NCI-H1048 (cell line): ENCODE data around the gene GLE1.
"Not testable (repeated sequence)": the region's sequence is repeated elsewhere in the genome, so short reads cannot be mapped to it uniquely, and the experiment has no call there.

Experiments used
- DNase-seq: peaks from one replicate; lab custom pipeline; 2025; lab: John Stamatoyannopoulos, UW

Gene GLE1

DNA sequence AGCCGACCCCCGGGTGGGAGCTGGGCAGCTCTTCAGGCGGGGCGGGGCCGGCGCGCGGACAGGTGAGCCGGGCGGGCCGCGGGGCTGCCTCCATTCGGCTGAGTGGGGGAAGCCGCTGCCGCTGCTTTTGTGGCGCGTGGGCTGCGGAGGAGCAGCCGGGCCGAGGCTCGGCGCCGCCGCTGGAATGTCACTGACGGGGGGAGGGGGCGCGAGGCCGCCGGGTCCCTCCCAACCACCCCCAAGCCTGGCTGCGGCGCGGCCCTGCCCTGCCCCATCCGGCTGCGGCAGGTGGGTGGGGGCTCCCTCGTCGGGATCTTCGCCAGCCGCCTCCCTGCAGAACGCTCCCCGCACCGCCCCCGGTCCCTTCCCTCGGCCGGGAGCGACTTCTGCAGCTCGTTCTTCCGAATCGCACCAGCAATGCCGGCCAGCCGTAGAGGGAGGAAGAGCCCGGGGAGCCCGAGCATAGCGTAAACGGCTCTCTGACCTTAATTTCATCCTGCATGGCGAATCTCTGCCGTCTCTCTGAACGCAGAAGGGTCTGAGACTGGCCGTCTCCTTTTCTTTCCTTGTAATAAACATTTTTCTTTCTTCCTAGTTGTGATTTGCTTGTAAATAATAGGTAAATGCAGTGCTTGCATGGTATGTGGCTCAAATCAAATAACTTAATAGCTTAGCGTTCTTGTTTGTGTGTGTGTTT lies 48.4 kb downstream of the GLE1 start:
- DNase-seq, result no peak

DNA sequence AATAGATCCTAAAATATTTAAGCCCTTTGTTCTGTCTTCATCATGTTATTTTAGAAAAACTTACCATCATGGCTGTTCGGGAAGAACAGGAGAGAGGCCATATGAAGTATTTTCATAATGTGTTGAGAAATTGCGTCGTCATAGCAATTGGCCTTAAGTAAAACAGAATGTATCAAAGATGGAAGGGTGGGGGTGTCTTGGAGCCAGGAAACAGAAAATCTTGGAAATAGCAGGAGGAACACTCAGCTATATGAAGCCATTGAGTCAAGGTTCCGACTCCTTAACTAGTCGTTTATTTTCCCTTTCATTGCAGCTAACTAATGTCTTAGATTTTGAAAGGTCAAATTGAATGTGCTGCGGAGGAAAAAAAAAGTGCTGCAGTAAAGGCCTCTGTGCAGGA lies 49.2 kb downstream of the GLE1 start:
- no peak for DNase-seq

DNA sequence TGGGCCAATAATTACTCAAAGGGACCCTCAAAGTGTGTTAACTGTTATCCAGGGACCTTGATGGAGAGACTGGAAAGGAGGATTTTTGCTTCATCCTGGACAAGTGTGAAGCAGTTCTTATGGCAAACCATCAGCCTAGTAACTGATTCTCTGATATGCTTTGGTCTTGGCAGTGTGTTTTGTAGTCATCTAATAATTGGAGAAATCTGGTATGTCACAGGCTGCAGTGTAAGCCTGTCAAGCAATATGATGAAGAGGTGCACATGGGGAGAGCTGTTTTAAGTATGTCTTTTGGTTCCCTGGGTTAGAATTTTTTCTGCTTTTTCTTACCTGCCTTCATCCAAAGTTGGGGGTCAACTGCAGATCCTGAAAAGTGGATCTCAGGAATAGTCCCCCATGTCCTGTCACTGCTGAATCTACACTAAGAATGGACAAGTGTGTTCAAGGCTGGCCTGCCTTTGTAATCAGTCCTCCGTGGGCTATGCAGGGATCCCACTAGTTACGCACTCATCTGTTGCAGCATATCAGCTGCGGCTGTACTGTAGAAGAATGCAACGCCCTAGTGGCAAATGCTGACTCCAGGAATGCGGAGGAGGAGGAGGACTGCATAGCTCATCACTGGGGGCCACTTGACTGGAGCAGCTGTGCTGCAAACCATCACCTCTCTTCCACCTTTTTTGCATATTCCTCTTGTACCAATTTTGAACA lies 49.8 kb downstream of the GLE1 start:
- DNase-seq, result no peak

DNA sequence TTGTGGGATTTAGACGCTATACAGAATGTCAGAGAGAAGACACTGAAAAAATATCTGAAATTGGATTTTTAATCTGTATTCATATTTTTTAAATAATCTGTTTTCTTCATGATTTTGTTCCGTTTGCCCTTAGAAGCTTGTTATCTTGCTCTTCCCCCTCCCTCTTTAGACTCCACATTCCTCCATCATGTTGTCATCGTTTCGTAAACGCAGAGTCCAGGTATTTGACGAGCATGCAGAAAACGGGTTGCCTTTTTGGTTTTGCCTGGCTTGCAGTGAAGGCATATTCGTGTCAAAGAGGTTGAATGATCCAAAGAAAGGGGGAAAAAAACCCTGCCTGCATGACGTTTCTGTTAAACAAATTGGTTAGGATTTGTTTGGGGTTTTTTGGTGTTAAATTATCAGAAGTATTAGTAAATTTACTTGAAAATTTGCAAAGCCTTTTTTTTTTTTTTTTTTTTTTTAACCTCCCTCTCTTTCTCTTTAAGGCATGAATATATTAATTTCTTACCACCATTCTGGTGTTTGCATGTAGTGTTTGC lies 50.7 kb downstream of the GLE1 start:
- DNase-seq, result no peak

DNA sequence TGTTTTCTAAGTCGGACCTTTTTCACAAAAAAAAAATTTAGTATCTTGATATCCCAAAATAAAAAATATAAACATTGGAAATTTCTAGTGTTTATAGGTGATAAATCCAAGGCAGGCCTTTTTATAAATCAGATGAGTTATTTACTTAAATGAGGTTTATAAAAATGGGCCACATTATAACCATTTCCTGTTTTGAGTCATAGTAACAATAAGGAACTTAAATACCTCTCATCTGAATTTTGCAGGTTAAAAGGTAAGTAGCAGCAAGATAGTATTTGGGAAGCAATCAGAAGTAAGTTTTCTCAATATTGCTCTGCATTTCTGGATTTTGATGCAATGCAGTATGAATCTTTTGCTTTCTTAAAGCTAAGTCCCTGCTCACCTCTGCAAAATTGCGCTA lies 51.8 kb downstream of the GLE1 start:
- DNase-seq, result no peak

DNA sequence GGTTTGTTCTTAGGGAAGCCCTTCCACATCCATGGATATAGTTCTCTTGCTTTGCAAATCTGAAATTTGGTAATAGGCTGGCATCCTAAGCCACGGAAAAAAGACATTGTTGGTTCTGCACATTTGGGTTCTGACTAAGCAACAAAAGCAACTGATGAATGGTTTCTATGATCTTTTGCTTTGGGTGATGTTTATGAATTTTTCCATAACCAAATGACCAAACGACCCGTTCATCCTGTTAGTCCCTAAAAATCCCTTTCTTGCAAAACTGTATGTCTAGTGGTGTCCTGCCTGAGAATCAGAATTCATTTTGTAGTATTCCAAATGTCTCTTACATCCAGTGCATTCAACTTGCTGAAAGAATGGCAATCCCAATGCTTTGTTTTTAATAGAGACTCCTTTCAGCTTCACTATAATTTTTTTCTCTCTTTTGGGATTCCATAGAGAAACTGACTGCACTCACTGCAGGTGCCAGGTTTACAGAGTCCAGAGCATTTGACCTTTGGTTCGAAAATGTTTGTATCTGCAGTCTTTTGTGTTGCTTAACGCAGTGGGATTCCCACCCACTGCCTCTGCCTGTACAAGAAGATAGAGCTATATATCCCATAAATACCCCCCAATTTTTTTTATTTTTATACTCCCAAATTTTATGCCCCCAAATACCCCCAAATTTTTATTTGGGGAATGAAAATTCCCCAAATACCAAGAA lies 52.6 kb downstream of the GLE1 start:
- no peak for DNase-seq

DNA sequence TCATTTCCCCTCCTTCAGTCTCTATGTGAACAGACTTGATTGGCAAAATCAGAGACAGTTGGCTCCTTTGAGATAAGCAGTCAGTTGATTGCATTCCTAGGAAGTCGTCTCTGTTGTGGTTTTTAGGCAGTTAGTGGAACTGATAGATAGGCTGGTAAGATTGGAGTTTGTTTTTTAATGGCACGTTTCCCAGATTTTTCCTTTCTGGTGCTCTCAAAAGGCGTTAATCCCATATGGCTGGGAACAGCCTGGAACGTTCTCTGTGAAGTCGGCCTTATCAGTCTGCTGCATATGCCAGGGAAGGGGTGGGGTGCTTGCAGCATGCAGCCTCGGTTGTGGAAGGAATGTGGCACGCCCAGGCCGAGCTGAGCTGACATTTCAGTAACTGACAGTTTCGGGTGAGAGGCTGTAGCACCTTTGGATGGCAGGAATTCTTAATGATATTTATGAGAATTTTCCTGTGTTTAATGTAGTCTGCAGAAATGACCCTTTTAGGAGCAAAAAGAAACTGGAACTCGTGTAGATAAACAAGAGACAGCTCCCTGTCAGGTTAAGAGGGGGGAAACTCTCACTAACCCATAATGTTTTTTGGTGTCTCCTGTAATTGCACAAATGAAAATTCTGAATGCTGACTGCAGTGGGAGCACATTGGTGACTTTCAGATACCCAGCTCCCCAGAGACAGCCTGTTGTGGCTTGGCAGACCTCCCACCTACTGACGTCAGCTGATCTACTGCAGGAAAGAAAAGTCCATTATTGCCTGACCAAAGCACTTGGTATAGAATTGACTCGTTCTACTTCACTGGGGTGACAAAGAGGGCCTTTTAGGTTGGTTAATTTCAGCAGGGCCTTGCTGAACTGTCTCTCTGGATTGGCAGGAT lies 54.2 kb downstream of the GLE1 start:
- DNase-seq, result no peak

DNA sequence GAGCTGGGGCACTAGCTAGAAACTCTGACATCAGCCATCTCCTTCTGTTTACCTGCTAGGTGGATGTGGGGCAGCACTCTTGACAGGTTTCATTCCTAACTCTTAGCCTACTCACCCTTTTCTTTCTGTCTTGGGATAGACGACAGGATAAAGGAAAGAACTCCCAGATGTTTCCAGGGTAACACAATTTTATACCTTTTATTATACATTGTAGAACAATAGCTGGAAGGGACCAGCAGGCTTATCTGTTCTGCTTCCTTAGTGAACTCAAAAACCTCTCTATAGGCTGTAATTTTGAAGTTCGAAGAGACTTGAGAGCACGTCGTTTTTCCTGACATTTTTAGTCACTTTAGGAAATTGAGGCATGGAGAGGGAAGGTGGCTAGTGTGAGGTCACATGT lies 61.1 kb downstream of the GLE1 start:
- no peak for DNase-seq

DNA sequence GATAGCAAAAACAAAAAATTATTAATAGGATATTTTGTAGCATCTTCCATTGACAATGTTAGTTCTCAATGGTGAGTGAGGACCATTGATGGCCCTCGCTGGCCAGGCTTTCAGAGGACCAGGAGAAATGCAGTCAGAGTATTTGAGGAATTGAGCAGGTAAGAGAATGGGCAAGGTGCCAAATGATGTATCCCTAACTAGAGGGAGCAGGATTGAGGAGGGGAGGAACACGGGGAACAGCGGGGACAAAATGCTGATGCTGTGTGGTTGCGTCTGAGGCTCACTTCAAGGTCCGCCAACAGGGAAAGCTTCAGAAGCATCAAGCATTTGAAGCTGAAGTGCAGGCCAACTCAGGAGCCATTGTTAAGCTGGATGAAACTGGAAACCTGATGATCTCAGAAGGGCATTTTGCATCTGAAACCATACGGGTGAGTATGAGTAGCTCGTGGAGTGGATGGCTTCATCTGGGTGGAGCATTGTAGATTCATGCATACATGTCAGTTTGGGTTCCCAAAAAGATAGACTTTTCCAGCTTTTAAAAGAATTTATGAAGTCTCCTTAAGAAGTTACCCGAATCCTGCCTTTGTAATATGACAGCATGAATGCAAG lies 64.1 kb downstream of the GLE1 start:
- no peak for DNase-seq

DNA sequence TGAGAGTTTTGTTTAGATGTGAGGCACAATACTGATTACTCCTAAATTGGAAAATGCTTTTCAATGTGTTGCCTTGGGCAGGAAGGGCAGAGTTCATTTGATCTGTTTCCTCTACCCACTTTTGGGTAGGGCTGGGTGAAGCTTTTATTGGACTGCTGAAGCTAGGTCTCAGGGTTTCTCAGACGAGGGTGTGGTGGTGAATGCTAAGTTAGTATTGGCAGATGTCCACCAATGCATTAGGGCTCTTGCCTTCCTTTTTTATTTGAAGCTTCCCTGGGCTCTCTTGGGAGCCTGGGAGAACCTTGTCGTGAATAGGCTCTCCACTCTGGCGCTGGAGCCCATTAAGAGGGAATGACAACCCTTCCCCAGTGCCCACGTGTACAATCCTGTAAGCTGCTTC lies 71.0 kb downstream of the GLE1 start:
- DNase-seq, result no peak

DNA sequence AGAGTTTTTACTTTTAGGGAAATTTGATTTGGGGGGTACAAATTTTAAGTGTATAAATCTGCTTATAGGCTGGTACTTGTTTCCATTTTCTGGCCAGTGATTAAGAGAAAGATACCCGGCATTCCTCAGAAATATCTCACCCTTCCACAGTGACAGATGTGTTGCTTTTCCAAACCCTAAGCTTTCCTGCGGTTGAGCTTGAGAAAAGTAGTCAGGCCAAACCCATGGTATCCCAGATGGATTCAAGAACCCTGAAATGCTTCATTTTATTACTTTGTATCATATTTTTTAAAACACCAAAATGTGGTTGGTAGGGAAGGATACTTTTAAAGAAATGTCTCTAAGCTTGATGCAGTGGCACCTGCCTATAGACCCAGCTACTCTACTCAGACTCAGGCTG lies 71.4 kb downstream of the GLE1 start:
- no peak for DNase-seq

DNA sequence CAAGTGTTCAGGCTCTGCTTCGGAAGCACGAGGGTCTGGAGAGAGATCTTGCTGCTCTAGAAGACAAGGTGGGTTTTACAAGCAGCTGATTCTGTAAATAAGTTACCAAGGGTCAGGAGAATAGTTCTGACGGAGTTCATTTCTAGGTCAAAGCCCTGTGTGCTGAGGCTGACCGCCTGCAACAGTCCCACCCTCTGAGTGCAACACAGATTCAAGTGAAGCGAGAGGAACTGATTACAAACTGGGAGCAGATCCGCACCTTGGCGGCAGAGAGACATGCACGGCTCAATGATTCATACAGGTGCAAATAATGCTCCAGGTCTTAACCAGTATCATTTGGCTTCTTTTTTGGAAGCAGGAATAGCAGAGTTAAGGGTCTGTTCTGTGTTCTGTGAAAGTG lies 72.7 kb downstream of the GLE1 start:
- DNase-seq, result no peak

DNA sequence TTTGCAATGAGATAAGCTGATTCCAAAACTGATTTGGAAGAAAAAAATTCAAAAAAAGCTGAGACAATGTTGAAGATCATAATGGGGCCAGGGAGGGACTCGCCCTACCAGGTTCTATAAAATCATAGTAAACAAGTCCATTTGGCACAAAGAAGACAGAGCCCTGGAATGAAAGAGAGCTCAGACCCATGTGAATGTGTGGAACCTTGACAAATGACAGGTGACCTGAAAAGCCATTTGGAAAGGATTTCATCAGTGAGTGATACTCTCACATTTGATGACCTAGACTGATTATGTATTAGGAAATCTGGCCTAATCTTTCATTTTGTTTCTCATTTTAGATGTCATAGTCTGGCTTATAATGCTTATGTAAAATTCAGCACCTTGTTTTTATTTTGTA lies 74.7 kb downstream of the GLE1 start:
- no peak for DNase-seq

DNA sequence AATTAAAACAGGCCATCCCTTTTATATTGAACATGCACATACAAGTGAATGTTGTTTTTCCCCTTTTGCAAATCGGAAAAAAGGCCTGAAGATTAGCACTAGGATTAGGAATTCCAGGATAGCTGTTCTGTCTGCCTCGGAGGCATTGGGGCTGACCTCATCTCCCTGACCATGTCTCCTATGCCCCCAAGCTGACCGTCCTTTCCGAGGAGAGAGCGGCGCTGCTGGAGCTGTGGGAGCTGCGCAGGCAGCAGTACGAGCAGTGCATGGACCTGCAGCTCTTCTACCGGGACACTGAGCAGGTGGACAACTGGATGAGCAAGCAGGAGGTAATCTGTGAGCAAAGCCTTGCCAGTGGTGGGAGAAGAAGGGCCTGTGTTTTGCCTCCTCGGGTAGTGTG lies 76.2 kb downstream of the GLE1 start:
- DNase-seq, result no peak

DNA sequence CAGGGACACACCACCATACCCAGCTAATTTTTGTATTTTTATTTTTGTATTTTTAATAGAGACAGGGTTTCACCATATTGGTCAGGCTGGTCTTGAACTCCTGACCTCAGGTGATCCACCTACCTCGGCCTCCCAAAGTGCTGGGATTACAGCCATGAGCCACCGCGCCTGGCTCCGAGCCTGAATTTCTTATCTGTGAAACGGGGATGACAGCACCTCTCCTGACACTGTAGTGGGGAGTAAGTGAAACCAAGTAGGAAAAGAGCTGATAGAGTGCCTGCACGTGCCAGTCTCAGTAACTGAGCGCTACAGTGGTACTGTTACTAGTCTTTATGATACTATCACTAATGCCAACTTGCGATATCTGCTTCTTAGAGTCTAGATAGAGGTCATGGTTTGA lies 80.6 kb downstream of the GLE1 start:
- DNase-seq, result not testable (repeated sequence)

DNA sequence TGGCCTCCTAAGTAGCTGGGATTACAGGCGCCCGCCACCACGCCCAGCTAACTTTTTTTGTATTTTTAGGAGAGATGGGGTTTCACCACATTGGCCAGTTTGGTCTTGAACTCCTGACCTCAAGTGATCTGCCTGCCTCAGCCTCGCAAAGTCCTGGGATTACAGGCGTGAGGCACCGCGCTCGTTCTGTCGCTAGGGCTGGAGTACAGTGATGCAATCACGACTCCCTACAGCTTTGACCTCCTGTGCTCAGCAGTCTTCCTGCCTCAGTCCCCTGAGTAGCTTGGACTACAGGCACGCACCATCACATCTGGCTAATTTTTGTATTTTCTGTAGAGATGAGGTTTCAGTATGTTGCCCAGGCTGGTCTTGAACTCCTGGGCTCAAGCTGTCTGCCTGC lies 82.4 kb downstream of the GLE1 start:
- not testable (repeated sequence) for DNase-seq

DNA sequence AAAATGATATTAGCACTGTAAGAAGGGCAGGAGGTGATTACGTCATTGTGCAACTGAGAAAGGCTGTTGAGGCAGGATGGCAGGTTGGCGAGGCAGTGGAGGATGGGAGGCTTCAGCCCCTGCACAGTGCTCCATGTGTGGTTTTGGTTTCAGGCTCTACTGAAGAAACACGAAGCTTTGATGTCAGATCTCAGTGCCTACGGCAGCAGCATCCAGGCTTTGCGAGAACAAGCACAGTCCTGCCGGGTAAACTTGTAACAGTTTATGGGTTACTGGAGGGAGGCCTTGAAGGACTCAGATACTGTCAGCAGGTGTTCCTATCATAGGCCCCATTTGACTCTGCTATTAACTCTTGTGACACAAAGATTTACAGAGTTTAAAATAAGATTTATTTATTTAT lies 82.9 kb downstream of the GLE1 start:
- DNase-seq, result no peak

DNA sequence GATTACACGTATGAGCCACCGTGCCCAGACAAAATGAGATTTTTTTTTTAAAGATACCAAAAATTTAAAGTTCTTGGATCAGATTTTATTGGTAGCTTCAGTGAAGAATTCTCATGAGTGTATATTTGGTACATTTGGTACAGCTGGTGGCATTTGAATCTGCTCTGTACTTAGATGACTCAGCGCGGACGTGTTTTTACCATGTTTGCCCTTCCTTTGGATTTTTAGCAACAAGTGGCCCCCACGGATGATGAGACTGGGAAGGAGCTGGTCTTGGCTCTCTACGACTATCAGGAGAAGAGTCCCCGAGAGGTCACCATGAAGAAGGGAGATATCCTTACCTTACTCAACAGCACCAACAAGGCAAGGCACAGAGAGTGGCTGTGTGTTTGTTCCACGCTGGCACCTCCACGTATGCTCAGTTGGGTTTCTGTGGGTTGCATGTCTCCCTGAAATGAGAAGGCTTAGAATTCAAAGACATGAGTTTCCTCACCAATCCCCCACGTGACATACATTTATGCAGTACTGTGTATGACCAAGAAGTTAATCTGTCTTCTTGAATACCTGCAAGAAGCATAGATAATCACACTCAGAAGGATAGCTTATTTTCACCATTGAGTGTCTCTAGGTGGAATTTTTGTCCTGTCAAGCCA lies 84.2 kb downstream of the GLE1 start:
- DNase-seq, result no peak
